Left kidney (tissue), 8 donors: ENCODE measurements around the gene GABRA1. TPM values are rescaled to one million over a fixed set of nuclear protein-coding genes. Genes with fewer than 3 reads are reported as not detected.

Source experiments
- DNase-seq: peaks from one replicate; pipeline ENCODE4 v3.0.0-alpha.2; 2013
- long read RNA-seq, 8 donors: transcript quantifications; one replicate each; lab custom pipeline, GENCODE V29; 2026
- polyA plus RNA-seq: library from polyadenylated mRNA; unstranded; fragments of 120-200 nt; gene quantifications from one replicate; pipeline ENCODE4 v1.2.1, GENCODE V29; 2013; ENCODE audit not compliant: insufficient read length

The GABRA1 gene
- polyA plus RNA-seq: 0.20 TPM
- long read RNA-seq, donor 1: 0 reads
- long read RNA-seq, donor 2: 0 reads
- long read RNA-seq, donor 3: 0 reads
- long read RNA-seq, donor 4: 0 reads
- long read RNA-seq, donor 5: 0 reads
- long read RNA-seq, donor 6: 0 reads
- long read RNA-seq, donor 7: 0 reads
- long read RNA-seq, donor 8: 0 reads

DNA sequence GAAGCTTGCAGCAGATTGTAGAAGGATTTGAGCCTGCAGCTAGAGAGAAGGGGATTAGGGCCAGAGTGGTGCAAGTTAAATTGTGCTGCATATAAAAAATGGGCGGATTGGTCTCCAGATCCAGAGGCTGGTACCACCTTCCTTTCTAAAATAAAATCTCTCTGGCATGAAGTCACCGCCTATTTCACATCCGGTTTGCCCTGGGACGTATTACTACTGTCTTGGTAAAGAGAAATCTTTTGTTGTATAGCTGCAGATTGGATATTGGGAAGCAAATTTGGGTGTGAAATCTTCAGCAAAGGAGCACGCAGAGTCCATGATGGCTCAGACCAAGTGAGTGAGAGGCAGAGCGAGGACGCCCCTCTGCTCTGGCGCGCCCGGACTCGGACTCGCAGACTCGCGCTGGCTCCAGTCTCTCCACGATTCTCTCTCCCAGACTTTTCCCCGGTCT lies at the start of gene GABRA1:
GABRA1 (plus strand) TSS at position 180 of the 451 bp plus-strand sequence. CDS start 2,691 bp downstream, outside the sequence.
- peak; percentile 2 for DNase-seq

DNA sequence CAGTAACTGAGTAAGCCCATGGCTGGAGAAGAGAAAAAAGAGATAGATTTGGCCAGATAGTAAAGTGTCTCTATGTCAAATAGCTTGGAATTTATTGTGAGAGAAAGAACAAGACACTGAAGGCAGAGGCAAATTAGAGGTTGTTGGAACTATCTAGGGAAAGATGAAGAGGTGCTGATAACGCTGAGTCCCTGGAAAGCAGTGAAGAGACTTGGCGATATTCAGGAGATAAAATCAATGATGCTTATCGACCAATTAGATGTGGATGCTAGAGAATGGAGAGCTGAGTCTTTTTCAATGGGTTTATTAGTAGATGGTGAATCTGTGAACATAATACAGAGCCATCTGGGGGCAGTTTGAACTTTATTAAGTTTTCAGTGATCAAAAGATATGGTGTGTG lies 48.6 kb upstream of the GABRA1 start:
- DNase-seq: no peak

DNA sequence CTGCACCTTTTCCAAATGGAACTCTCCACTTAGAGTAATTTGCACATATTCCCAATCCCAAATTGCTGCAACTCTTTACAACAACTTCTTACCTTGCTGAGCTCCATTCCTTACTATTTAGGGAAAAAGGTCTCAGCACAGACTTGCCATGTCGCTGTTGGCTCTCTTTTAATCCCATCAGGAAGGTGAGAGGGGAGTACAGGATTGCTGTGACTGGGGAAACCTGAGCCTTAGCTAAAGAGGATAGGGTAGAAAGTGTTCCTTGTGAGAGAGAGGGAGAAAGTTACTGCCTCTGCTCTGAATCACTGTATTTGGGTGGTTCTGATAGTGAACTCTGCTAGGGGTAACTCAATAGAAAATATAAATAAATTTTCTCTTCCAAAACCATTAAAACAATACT lies 43.7 kb upstream of the GABRA1 start:
- DNase-seq: no peak

DNA sequence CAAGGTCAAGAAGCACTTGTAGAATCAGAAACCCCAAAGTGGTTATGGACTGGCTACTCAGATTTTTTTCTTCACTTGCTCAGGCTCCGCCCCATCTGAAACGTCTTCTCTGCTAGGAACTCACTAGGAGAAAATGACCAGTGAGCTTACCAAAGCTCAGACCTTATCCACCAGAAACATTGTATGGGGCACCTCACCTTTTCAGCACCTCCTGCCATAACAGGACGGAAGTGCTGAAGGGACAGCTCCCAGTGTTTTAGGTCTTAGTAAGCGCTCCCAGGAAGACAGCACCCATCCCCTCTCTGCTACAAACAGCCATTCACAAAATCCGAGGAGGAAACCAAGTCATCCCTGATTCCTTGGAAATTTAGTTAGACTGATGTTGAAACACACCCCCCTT lies 1.2 kb upstream of the GABRA1 start:
- DNase-seq: peak; percentile 74

DNA sequence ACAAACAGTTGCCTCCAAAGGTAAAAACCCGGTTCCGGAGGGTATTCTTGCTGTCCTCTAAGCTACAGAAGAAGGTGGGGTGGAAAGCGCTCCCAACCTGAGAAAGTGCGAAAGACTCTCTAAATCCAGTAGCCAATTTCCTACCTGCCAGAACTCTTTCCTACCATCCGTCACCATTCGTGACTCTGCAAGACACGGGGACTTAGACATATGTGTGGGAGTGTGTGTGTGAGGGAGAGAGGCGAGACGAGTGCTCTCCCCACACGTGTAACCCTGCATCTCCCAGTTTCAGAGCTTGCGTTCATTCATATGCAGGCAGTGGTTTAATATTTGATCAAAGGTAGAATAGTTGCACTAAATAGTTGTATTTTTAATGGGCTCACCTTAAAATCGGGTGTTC lies 473 bp upstream of the GABRA1 start:
- no peak for DNase-seq

DNA sequence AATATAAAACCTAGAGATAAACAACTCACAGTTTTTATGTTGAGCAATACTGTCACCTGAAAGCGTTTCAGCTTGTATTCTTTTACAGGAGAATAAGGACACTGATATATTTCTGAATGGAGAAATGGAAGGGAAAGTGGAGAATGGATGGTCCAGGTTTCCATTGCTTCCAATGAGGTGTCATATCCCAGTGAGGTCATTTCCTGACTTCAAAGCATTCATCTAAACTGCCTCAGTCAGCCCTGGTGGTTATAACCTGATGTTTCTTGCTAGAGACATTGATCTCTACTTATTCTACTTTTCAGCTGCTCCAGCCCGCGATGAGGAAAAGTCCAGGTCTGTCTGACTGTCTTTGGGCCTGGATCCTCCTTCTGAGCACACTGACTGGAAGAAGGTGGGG lies 2.6 kb downstream of the GABRA1 start:
- DNase-seq: no peak

DNA sequence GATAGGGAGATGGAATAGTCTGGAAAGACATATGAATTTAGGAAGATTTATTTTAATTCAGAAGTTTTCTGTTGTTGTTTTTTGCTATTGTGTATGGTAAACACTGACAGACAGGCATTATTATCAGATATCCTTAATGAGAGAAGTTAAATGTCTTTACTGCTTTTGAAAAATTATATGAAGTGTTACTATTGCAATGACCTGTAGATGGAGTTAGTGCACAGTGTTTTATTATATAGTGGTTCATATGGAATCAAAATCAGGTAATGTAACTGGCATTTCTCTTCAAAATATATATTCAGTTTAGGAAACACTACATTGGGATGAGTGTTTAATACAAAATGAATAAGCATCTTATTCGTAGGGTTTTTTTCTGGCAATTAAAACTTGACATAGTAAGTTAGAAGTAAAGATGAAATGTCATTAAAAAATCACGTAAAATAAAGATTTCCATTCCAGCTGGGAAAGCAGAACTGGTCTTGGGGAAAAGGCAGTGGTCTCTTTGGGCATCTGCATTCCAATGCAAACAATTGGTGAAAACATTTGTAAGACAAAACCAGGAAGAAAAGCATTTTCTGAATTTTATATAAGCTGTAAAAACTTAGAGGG lies 3.9 kb downstream of the GABRA1 start:
- no peak for DNase-seq

DNA sequence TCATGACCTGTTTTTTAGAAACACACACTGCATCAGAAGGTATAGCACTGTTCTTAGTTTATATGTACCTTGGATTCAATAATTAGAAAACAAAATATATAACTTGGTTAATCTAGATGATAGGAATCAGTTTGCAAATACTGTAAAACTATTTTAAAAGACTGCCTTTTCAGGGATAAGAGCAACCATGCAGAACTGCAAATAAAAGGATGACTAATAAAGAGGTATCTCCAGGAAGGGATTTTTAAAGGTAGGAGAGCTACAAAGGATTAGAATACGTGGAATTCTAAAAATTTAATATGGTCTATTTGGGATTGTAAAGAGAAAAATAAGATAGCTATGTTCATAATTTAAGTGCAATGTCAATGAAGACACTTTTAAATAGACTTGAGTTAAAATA lies 9.4 kb downstream of the GABRA1 start:
- DNase-seq: no peak

DNA sequence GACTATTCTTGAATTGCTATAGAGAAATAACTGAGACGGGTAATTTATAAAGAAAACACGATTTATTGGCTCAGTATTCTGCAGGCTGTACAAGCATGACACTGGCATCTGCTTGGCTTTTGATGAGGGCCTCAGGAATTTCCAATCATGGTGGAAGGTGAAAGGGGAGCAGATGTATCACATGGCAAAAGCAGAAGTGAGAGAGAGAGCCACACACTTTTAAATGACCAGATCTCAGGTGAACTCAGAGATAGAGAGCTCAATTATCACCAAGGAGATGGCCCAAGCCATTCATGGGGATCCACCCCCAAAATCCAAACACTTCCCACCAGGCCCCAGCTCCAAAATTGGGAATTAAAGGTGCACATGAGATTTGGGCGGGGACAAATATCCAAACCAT lies 15.3 kb downstream of the GABRA1 start:
- no peak for DNase-seq

DNA sequence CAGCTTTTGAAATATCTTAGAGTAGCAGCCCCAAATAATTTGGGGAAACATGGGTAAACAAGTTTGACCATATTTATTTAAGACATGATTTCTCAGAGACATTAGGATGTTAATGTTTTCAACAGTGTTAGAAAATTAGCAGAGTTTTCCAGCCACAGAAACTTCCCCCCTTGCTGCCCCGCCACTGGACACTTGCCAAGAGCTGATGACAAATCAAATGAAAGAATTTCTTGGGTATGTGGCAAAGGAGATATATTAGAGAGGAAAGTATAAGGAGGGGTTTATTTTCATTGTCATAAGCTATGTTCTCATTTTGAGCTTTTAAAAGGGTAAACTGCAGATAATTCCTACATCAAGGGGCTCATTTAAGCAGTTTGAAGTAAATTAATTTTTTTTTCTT lies 15.9 kb downstream of the GABRA1 start:
- DNase-seq: no peak

DNA sequence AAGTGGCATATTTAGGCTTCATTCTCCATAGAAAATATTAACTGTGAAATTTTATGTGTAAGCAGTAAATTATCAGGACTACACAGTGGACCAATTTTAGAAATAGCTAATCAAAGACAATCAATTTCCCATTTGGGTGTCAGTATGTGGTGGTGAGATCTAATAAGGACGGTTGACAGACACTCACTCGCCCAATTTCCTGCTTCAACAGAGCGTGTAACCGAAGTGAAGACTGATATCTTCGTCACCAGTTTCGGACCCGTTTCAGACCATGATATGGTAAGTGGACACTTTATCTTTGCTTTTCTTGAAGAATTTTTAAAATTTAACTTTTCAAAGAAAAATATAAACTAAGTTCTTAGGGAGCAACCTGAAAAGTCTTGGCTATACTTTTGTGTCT lies 17.6 kb downstream of the GABRA1 start:
- DNase-seq: no peak

DNA sequence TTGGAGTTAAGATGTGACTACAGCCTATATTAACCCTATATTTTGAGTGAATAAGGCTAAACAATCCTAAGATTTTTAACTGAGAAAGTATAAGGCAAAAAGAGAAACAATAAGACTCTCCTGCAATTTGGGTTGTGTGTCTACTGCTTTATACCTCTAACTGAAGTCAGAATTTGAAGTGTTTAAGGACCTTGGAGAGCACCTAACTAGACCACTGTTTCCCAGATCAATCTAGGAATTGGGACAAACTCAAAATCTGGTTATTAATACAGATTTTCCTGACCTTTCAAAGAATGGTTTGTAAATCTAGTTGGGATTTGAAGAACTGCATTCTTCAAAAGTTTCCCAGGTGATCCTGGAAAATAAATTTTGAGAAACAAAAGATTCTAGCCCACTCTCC lies 42.1 kb downstream of the GABRA1 start:
- DNase-seq: peak; percentile 0

DNA sequence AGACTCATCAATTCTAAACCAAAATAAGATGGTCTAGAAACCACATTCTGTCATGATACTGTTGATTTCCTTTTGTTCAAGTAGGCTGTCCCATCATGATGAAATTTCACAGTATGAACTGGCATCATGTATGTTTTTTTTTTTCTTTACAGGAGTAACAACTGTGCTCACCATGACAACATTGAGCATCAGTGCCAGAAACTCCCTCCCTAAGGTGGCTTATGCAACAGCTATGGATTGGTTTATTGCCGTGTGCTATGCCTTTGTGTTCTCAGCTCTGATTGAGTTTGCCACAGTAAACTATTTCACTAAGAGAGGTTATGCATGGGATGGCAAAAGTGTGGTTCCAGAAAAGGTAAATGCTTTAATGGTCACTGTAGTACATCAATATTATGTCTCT lies 47.6 kb downstream of the GABRA1 start:
- DNase-seq: no peak

DNA sequence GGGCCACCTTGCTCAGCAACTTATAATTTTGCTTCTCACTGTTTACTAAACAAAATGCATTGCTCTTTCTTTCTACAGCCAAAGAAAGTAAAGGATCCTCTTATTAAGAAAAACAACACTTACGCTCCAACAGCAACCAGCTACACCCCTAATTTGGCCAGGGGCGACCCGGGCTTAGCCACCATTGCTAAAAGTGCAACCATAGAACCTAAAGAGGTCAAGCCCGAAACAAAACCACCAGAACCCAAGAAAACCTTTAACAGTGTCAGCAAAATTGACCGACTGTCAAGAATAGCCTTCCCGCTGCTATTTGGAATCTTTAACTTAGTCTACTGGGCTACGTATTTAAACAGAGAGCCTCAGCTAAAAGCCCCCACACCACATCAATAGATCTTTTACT lies 49.1 kb downstream of the GABRA1 start:
- DNase-seq: no peak

DNA sequence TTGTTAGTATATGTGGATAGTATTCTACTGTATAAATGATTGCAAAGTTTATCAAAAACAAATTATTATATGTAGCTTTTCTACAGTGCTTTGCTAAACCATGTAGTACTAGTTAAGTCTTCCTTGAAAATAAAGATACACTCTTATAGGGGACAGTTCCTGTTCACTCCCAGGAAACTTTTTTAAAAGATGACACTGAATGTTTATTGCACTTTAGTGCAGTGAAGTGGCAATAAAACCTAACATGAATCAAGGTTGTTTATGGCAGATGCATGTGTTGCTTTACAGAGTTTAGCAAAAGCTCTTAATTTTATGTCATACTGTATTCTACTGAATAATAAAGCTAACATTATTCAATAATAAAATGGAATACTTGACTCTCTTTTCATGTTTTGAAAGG lies 51.7 kb downstream of the GABRA1 start:
- no peak for DNase-seq

DNA sequence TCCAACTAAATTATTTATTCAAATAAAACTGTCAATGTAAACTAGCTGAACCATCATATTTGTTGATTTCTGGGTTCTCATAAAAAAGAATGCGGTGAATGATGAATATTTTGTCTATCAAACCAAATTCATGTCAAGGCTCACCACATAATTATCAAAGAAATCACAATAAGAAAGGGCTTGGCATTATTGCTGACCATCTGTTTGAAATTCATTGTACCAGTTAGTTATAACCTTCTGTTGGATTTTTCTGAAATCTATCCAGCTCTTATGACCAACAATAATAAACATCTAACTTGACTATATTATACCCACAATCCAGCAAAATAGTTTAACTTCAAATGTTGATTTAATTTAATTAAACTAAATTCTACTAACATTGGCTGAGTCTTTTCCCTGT lies 53.1 kb downstream of the GABRA1 start:
- DNase-seq: no peak

DNA sequence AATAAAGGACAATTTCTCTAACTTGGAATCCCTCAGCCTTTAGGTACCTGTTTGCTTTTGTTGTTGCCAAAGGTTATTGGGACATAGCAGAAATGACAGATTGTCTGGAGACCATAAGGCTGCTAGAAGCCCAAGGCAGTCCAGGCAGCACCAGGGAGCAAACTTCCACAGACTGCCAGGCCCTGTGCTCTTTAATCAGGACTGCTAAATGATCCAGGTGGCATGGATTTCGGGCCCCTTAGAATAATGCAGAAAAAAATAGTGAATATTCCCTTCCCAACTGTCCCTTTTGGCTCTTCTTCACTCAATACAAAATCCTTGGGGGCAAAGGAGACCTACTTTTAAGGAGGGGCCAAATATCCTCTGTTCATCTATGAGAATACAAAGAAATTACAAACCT lies 73.9 kb downstream of the GABRA1 start:
- no peak for DNase-seq

DNA sequence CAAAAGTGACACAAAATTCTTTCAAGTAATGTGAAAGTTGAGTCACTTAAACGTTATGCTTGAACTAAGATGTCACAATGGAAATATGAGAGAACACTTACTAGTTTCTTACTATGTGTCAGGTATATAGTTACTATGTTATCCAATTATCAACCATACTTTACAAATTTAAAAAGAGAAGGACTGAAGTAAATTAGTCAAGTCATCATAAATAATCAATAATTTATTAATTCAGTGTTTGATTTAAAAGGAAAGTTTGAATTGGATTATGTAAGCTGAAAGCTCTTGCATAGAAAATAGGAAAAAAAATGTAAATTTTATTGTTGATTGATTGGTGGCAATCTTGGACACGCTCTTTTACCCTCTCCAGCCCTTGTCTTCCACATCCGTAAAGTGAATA lies 76.3 kb downstream of the GABRA1 start:
- no peak for DNase-seq

DNA sequence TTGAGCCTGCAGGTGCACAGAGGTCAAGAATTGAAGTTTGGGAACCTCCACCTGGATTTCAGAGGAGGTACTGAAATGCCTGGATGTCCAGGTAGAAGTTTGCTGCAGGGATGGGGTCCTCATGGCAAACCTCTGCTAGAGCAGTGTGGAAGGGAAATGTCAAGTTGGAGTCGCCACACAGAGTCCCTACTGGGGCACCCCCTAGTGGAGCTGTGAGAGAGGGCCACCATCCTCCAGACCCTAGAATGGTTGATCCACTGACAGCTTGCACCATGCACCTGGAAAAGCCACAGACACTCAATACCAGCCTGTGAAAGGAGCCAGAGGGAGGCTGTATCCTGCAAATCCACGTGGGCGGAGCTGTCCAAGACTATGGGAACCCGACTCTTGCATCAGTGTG lies 78.0 kb downstream of the GABRA1 start:
- DNase-seq: no peak

DNA sequence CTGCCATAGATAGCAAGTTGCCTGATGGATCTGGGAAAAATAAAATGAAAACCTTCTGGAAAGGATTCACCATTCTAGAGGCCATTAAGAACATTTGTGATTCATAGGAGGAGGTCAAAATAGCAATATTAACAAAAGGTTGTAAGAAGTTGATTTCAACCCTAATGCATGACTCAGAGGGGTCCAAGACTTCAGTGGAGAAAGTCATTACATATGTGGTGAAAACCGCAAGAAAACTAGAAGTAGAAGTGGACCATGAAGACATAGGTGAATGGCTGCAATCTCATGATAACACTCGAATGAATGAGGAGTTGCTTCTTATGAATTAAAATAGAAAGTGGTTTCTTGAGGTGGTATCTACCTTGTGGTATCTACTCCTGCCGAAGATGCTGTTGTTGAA lies 86.6 kb downstream of the GABRA1 start:
- no peak for DNase-seq

DNA sequence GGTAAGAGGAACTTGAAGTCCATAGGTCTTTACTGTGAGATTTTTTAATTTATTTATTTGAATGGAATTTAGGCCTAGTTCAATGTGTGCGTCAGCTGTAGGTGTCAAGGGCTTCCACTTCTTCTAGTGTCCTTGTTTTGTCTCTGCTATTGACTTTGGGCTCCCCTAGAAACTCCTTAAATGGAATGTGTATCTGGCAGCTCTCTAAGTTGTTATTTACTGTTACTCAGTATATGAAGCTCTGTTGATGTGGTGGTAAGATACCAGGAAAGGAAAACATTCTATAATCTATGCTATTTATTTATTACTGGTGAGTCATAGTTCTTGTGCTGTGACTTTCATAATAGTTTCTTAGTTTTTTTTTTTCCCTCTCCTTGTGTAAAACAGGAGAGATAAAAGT lies 97.1 kb downstream of the GABRA1 start:
- DNase-seq: no peak

DNA sequence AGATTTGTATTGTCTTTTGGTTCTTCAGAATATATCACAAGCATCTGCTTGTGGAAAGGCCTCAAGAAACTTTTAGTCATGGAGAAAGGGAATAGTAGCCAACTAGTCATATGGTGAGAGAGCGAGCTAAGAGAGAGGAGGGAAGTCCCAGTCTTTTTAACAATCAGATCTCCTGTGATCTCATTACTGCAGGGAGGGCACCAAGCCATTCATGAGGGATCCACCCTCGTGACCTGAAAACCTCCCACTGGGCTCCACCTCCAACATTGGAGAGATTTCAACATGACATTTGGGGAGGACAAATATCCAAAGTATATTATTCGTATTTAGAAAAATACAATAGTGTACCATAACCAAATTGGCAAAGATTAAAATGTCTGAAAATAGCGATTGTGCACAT lies 99.0 kb downstream of the GABRA1 start:
- DNase-seq: no peak
